Islet of Langerhans (tissue), 1 donor: ENCODE results near the gene POLD4.
"Not testable (repeated sequence)": the region's sequence is repeated elsewhere in the genome, so short reads cannot be mapped to it uniquely, and the experiment has no call there.

Experiments
- FAIRE-seq: peaks from one replicate; lab custom pipeline; 2011; peaks lifted over from hg19 to GRCh38; lab: Jason Lieb, UNC

POLD4 gene

GRCh38 chr11:67351275-67352005 lies 1.9 kb downstream of the POLD4 start:
- no peak for FAIRE-seq

GRCh38 chr11:67349928-67350465 lies 3.3 kb downstream of the POLD4 start:
- no peak for FAIRE-seq

GRCh38 chr11:67349457-67349856 lies 3.9 kb downstream of the POLD4 start:
- no peak for FAIRE-seq

GRCh38 chr11:67349036-67349435 lies 4.3 kb downstream of the POLD4 start:
- no peak for FAIRE-seq

- FAIRE-seq = no peak
Observed at GRCh38 chr11:67347964-67348749, 5.2 kb downstream of the POLD4 start.

- FAIRE-seq = no peak
Observed at GRCh38 chr11:67345920-67346819, 7.2 kb downstream of the POLD4 start.

- no peak for FAIRE-seq
Observed at GRCh38 chr11:67345247-67345919, 8.0 kb downstream of the POLD4 start.

- no peak for FAIRE-seq
Observed at GRCh38 chr11:67344264-67344663, 9.1 kb downstream of the POLD4 start.

- FAIRE-seq = no peak
Observed at GRCh38 chr11:67337257-67337656, 16.1 kb downstream of the POLD4 start.

- no peak for FAIRE-seq
Observed at GRCh38 chr11:67332081-67332691, 21.2 kb downstream of the POLD4 start.

GRCh38 chr11:67323526-67323925 lies 29.8 kb downstream of the POLD4 start:
- FAIRE-seq = no peak

GRCh38 chr11:67322049-67322448 lies 31.3 kb downstream of the POLD4 start:
- no peak for FAIRE-seq

- FAIRE-seq = no peak
Observed at GRCh38 chr11:67321313-67321871, 32.0 kb downstream of the POLD4 start.

GRCh38 chr11:67320691-67321090 lies 32.7 kb downstream of the POLD4 start:
- no peak for FAIRE-seq

GRCh38 chr11:67320011-67320410 lies 33.3 kb downstream of the POLD4 start:
- FAIRE-seq = no peak

GRCh38 chr11:67318876-67319275 lies 34.5 kb downstream of the POLD4 start:
- FAIRE-seq = not testable (repeated sequence)

GRCh38 chr11:67317888-67318555 lies 35.3 kb downstream of the POLD4 start:
- FAIRE-seq = no peak

GRCh38 chr11:67317205-67317887 lies 36.0 kb downstream of the POLD4 start:
- no peak for FAIRE-seq

- no peak for FAIRE-seq
Observed at GRCh38 chr11:67316882-67317204, 36.5 kb downstream of the POLD4 start.

- FAIRE-seq = no peak
Observed at GRCh38 chr11:67315325-67315909, 37.9 kb downstream of the POLD4 start.
